Upper lobe of left lung (tissue), 6 donors: ENCODE measurements around the gene OR51F1. TPM values are rescaled to one million over a fixed set of nuclear protein-coding genes. Genes with fewer than 3 reads are reported as not detected.

Source experiments
- ATAC-seq, 2 donors: fragments of 200-7000 bp; cut with Tn5 transposase; one replicate each; pipeline ENCODE4 v1.9.1; 2022; ENCODE audit warnings: mild to moderate bottlenecking in 2 of 2, moderate library complexity in 2 of 2; ENCODE audit not compliant: low FRiP score in 2 of 2
- DNase-seq, 2 donors: peaks; one replicate each; pipeline ENCODE4 v3.0.0-alpha.2; 2019 to 2020
- H3K27ac ChIP-seq, 4 donors: fragments of 200-600 bp; sonication (generic); one replicate each; pipeline ENCODE4 v1.5.1; 2016 to 2019
- H3K27me3 ChIP-seq, 4 donors: fragments of 200-600 bp; sonication (generic); one replicate each; pipeline ENCODE4 v1.5.1; 2017 to 2019
- H3K36me3 ChIP-seq, 4 donors: fragments of 200-600 bp; sonication (generic); one replicate each; pipeline ENCODE4 v1.5.1; 2016 to 2019
- H3K4me1 ChIP-seq, 4 donors: fragments of 200-600 bp; sonication (generic); one replicate each; pipeline ENCODE4 v1.5.1; 2018 to 2019
- H3K4me3 ChIP-seq, 4 donors: fragments of 200-600 bp; sonication (generic); one replicate each; pipeline ENCODE4 v1.5.1; 2017 to 2019; ENCODE audit warnings: mild to moderate bottlenecking in 2 of 4, moderate library complexity in 1 of 4
- H3K9me3 ChIP-seq, 4 donors: fragments of 200-600 bp; sonication (generic); one replicate each; pipeline ENCODE4 v1.5.1; 2018 to 2019
- CTCF ChIP-seq, 6 experiments: fragments of 450-650 bp in 4 of 6; fragments of 200-600 bp in 2 of 6; sonication (generic) in 2 of 6; IDR thresholded peaks; one replicate each; pipeline ENCODE4 v1.5.1; 2016 to 2019; ENCODE audit warnings: antibody characterized with exemption in 6 of 6
- EP300 ChIP-seq, 4 donors: sonication (generic); formaldehyde crosslinking; IDR thresholded peaks; one replicate each; pipeline ENCODE4 v1.5.1; 2017; ENCODE audit warnings: antibody characterized with exemption in 4 of 4, control low read depth in 2 of 4
- POLR2A ChIP-seq, 4 donors: fragments of 450-650 bp; IDR thresholded peaks; one replicate each; pipeline ENCODE4 v1.5.1; 2016 to 2017; ENCODE audit warnings: antibody characterized with exemption in 4 of 4, mild to moderate bottlenecking in 2 of 4
- POLR2AphosphoS5 ChIP-seq, 2 donors: sonication (generic); formaldehyde crosslinking; IDR thresholded peaks; one replicate each; pipeline ENCODE4 v1.5.1; 2017; ENCODE audit warnings: antibody characterized with exemption in 2 of 2
- WGBS, 2 donors: methylation state at CpG; one replicate each; pipeline ENCODE4 v1.1.5; 2017 to 2018; 5-methylcytosine and 5-hydroxymethylcytosine counted together
- total RNA-seq, 6 donors: library from RNA; depleted of rRNA in 4 of 6; stranded (reverse); fragments of >200 nt in 4 of 6; gene quantifications; one replicate each; pipeline versions ENCODE4 v1.1.0 to v1.2.1, GENCODE V29; 2016 to 2021
- donor health status: DM: no; HTN: no; CAD: no; lungs with moderate emphysema.
- donor health status: DM: no; HTN: yes; CAD: no; lungs with severe emphysema.

The OR51F1 gene
- total RNA-seq, 6 donors from 2014 or later = not detected

- Histone ChIP-seq H3K27me3 (no peaks in the 10 kb centered on the region), H3K4me3 (no peak overlapping the region), H3K27ac (no peak overlapping the region), H3K36me3 (no peaks in the 10 kb centered on the region), H3K9me3 (no peaks in the 10 kb centered on the region), H3K4me1 (no peaks in the 10 kb centered on the region)
- DNase-seq (no peak), ATAC-seq (no peak)
- WGBS, 2 donors = 63 to 67% methylated on average over 6 of the region's 6 CpGs
- TF ChIP-seq POLR2A (IDR thresholded peaks at IDR 0.05) (no peak), EP300 (IDR thresholded peaks at IDR 0.05) (no peak), POLR2AphosphoS5 (IDR thresholded peaks at IDR 0.05) (no peak), CTCF (IDR thresholded peaks at IDR 0.05) (no peak)
Measured at GRCh38 chr11:4798427-4799183, 28.9 kb upstream of the OR51F1 start.

- DNase-seq = no peak
- H3K27me3 ChIP-seq = no peaks in the 10 kb centered on the region
- ATAC-seq = no peak
- H3K4me3 ChIP-seq = no peak overlapping the region
- no peaks in the 10 kb centered on the region for H3K36me3 ChIP-seq
- no peaks in the 10 kb centered on the region for H3K9me3 ChIP-seq
- H3K27ac ChIP-seq = no peak overlapping the region
- H3K4me1 ChIP-seq = no peaks in the 10 kb centered on the region
- 18 to 57% methylated on average over 1 to 2 of the region's 2 CpGs for WGBS, 2 donors
- TF ChIP-seq CTCF (IDR thresholded peaks at IDR 0.05) (no peak), POLR2AphosphoS5 (IDR thresholded peaks at IDR 0.05) (no peak)
Measured at GRCh38 chr11:4797206-4797605, 27.5 kb upstream of the OR51F1 start.

GRCh38 chr11:4782454-4782853 lies 12.7 kb upstream of the OR51F1 start:
- no peak for ATAC-seq
- no peaks in the 10 kb centered on the region for H3K36me3 ChIP-seq
- 55 to 67% methylated on average over 1 of the region's 1 CpG for WGBS, 2 donors

GRCh38 chr11:4768094-4768493 lies 1.6 kb downstream of the OR51F1 start:
- DNase-seq (no peak), ATAC-seq (no peak)
- no peaks in the 10 kb centered on the region for H3K36me3 ChIP-seq
- H3K4me3 ChIP-seq = no peak overlapping the region
- H3K9me3 ChIP-seq = no peaks in the 10 kb centered on the region
- H3K4me1 ChIP-seq = no peaks in the 10 kb centered on the region
- no peaks in the 10 kb centered on the region for H3K27me3 ChIP-seq
- H3K27ac ChIP-seq = no peak overlapping the region
- TF ChIP-seq EP300 (IDR thresholded peaks at IDR 0.05) = no peak
- no peak for TF ChIP-seq POLR2AphosphoS5 (IDR thresholded peaks at IDR 0.05)
- TF ChIP-seq CTCF (IDR thresholded peaks at IDR 0.05) = no peak
- TF ChIP-seq POLR2A (IDR thresholded peaks at IDR 0.05) = no peak

More at GRCh38 chr11:4782454-4782853, 12.7 kb upstream of the OR51F1 start:
- Histone ChIP-seq H3K27me3 (no peaks in the 10 kb centered on the region), H3K4me3 (no peak overlapping the region), H3K27ac (no peak overlapping the region), H3K9me3 (no peaks in the 10 kb centered on the region), H3K4me1 (no peaks in the 10 kb centered on the region)
- no peak for DNase-seq
- TF ChIP-seq CTCF (IDR thresholded peaks at IDR 0.05) = no peak
- no peak for TF ChIP-seq POLR2AphosphoS5 (IDR thresholded peaks at IDR 0.05)
- no peak for TF ChIP-seq EP300 (IDR thresholded peaks at IDR 0.05)
- TF ChIP-seq POLR2A (IDR thresholded peaks at IDR 0.05) = no peak

DNA sequence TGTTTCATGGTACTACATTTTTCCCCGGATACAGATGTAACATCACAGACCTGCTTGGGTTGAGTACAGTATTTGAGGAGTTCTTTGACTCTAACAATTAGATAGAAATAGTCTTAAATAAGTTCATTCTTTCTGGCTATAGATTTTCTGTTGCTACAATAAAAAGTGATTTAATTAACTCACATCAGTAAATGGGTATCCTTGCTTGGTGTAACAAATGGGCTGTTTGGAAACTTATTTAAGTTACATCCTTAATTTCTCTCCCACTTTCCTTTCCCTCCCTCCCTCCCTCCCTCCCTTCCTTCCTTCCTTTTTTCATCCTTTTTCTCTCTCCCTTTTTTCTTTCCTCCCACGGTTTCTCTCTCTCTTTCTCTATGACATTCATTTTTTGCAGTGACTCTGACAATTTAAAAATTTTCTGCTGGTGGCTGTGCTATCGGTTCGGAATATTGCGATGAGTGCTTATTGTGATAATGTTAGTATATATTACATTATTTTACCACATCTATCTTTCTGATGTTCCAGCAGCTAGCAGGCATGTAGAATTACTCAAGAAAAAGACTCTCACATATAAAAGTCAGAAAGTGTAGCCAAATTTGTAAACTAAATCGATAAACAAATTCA lies 3.2 kb downstream of the OR51F1 start:
- Histone ChIP-seq H3K9me3 (no peaks in the 10 kb centered on the region), H3K4me3 (no peak overlapping the region), H3K36me3 (no peaks in the 10 kb centered on the region), H3K27me3 (no peaks in the 10 kb centered on the region), H3K27ac (no peak overlapping the region), H3K4me1 (no peaks in the 10 kb centered on the region)
- 79 to 86% methylated on average over 6 of the region's 6 CpGs for WGBS, 2 donors
- ATAC-seq = no peak
- TF ChIP-seq EP300 (IDR thresholded peaks at IDR 0.05) = no peak
- TF ChIP-seq POLR2AphosphoS5 (IDR thresholded peaks at IDR 0.05) = no peak
- TF ChIP-seq CTCF (IDR thresholded peaks at IDR 0.05) = no peak
- no peak for TF ChIP-seq POLR2A (IDR thresholded peaks at IDR 0.05)
- DNase-seq = no peak
